A673 (cell line): ENCODE data around the gene DNTT. TPM values are rescaled to one million over a fixed set of nuclear protein-coding genes. Genes with fewer than 3 reads are reported as not detected.

Experiments used
- Bru-seq: library from RNA; stranded (reverse); fragments of 400-500 nt; gene quantifications from one replicate; lab custom pipeline; 2021; lab: Mats Ljungman, UMichigan
- BruChase-seq, 2 experiments: library from RNA; stranded (reverse); fragments of 400-500 nt; gene quantifications; one replicate each; lab custom pipeline; 2021; lab: Mats Ljungman, UMichigan
- BruUV-seq: library from RNA; stranded (reverse); fragments of 400-500 nt; replicated peaks from 2 replicates; lab custom pipeline; 2021; lab: Mats Ljungman, UMichigan
- CTCF ChIA-PET: fragments of 300-600 bp; sonication (Branson Sonifier 250); formaldehyde crosslinking; loops from one replicate; lab custom pipeline; 2022; ENCODE audit warnings: antibody characterized with exemption; lab: Charles Lee
- POLR2A ChIA-PET: fragments of 300-600 bp; sonication (Branson Sonifier 250); formaldehyde crosslinking; loops from one replicate; lab custom pipeline; 2022; ENCODE audit warnings: antibody characterized with exemption; ENCODE audit not compliant: low non-redundant PET; lab: Charles Lee
- DNase-seq: peaks from one replicate; pipeline ENCODE4 v3.0.0-alpha.2; 2015; ENCODE audit warnings: low spot score
- H3K27ac ChIP-seq: fragments of 200-600 bp; sonication (generic); 2 replicates; pipeline ENCODE4 v1.5.1; 2016; ENCODE audit warnings: mixed run types, low read depth, mild to moderate bottlenecking, mixed read lengths, antibody characterized with exemption, low read length; ENCODE audit not compliant: poor library complexity, severe bottlenecking
- H3K27me3 ChIP-seq: fragments of 200-600 bp; sonication (generic); replicated peaks from 2 replicates; pipeline ENCODE4 v1.6.1; 2017; ENCODE audit warnings: mixed run types, low read depth, mild to moderate bottlenecking, mixed read lengths, antibody characterized with exemption, low read length; ENCODE audit not compliant: insufficient read depth, poor library complexity
- H3K36me3 ChIP-seq: fragments of 200-600 bp; sonication (generic); 2 replicates; pipeline ENCODE4 v1.6.1; 2016; ENCODE audit warnings: mixed run types, mild to moderate bottlenecking, mixed read lengths, antibody characterized with exemption, low read length; ENCODE audit not compliant: insufficient read depth, poor library complexity, severe bottlenecking
- H3K4me1 ChIP-seq: fragments of 200-600 bp; sonication (generic); 2 replicates; pipeline ENCODE4 v1.6.1; 2017; ENCODE audit warnings: mixed run types, mild to moderate bottlenecking, mixed read lengths, antibody characterized with exemption, low read length; ENCODE audit not compliant: insufficient read depth, poor library complexity, severe bottlenecking
- H3K4me3 ChIP-seq: fragments of 200-600 bp; sonication (generic); 2 replicates; pipeline ENCODE4 v1.5.1; 2016; ENCODE audit warnings: low read depth, mixed run types, mild to moderate bottlenecking, mixed read lengths, low read length; ENCODE audit not compliant: poor library complexity, severe bottlenecking
- H3K9me3 ChIP-seq: fragments of 200-600 bp; sonication (generic); 2 replicates; pipeline ENCODE4 v1.6.1; 2016; ENCODE audit warnings: mixed run types, low read depth, mild to moderate bottlenecking, mixed read lengths, antibody characterized with exemption, low read length; ENCODE audit not compliant: poor library complexity, severe bottlenecking
- CTCF ChIP-seq: fragments of 300-800, 200-600 bp; sonication (generic); conservative IDR thresholded peaks from 2 replicates; pipeline ENCODE4 v1.5.1; 2017; ENCODE audit warnings: low read depth, mild to moderate bottlenecking, antibody characterized with exemption, low read length, moderate library complexity, mixed read lengths
- EZH2 ChIP-seq: fragments of 200-600 bp; sonication (generic); IDR thresholded peaks from 2 replicates; pipeline ENCODE4 v1.6.1; 2017; ENCODE audit warnings: borderline replicate concordance, low read depth, mild to moderate bottlenecking, mixed read lengths, antibody characterized with exemption, low read length; ENCODE audit not compliant: poor library complexity, severe bottlenecking
- intact Hi-C: fragments of 100-400 bp; cut with micrococcal nuclease; formaldehyde crosslinking; loops from one replicate; pipeline ENCODE4 v1.10.0; 2022; ENCODE audit not compliant: unreplicated experiment
- long read RNA-seq: library from polyadenylated mRNA; stranded (forward); transcript quantifications from one replicate; pipeline ENCODE4 v2.0.0, GENCODE V29; 2022
- total RNA-seq: library from RNA; stranded (reverse); gene quantifications from 2 replicates; pipeline ENCODE4 v1.2.3, GENCODE V29; 2021

DNTT gene
- total RNA-seq (not detected in 2 replicates), Bru-seq, nascent RNA (percentile 3 among the genes with signal in this experiment), BruChase-seq, experiment 1, labeled RNA remaining after a 2-hour chase (not detected), BruChase-seq, experiment 2, labeled RNA remaining after a 6-hour chase (percentile 3 among the genes with signal in this experiment)
- long read RNA-seq: 0 reads

DNA sequence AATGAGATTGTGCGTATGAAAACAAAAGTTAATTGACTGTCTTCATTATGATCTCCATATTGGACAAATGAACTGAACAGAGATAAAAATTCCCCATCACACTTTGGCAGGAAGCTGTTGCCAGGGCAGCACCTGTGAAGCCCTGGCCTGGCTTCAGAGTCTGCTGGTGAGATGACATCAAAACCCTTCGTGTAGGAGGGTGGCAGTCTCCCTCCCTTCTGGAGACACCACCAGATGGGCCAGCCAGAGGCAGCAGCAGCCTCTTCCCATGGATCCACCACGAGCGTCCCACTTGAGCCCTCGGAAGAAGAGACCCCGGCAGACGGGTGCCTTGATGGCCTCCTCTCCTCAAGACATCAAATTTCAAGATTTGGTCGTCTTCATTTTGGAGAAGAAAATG lies at the start of gene DNTT:
Gene DNTT, plus strand, starts transcription at position 205 of the 400 bp plus-strand sequence. Its CDS starts 64 bp downstream, at position 269.
- no peaks in the 10 kb centered on the region for H3K9me3 ChIP-seq
- no peaks in the 10 kb centered on the region for H3K4me1 ChIP-seq
- BruUV-seq: no TSS peak
- intact Hi-C loops: no loop called here
- H3K4me3 ChIP-seq: no peak within 1 kb of the TSS
- ChIA-PET POLR2A (no interaction called here), CTCF (no interaction called here)
- TF ChIP-seq EZH2 (no peak), CTCF (no peak)
- H3K36me3 ChIP-seq: no peaks in the 10 kb centered on the region
- DNase-seq: no peak
- H3K27ac ChIP-seq: no peak within 1 kb of the TSS
- peaks cover 49% of the 10 kb centered on the region for H3K27me3 ChIP-seq

DNA sequence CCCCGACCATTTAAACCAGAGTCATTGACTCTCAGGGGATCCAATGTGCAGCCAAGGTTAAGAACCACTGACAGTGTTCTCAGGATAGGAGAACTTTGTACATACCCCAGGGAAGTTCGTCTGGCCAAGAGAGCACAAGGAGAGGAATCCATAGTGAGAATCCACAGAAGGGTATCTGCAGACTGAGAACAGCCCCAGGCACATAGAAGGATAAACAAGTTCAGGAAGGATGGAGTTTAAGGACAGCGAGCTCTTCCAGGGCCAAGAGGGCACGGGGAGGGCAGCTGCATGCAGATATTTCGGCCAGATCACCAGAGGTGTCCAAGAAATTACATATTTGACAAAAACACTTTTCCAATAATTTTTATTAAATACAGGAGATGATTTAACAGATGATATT lies 49.3 kb upstream of the DNTT start:
- Histone ChIP-seq H3K4me1 (no peaks in the 10 kb centered on the region), H3K27ac (no peak overlapping the region), H3K9me3 (no peaks in the 10 kb centered on the region), H3K36me3 (no peaks in the 10 kb centered on the region), H3K4me3 (no peak overlapping the region), H3K27me3 (no peaks in the 10 kb centered on the region)
- TF ChIP-seq EZH2: no peak
- no peak for TF ChIP-seq CTCF
- DNase-seq: no peak
- no TSS peak for BruUV-seq
- ChIA-PET CTCF (no interaction called here), POLR2A (no interaction called here)
- intact Hi-C loops: no loop called here

- TF ChIP-seq CTCF: no peak
- no peak for TF ChIP-seq EZH2
- H3K4me3 ChIP-seq: no peak overlapping the region
- ChIA-PET CTCF (no interaction called here), POLR2A (no interaction called here)
- no peak overlapping the region for H3K27ac ChIP-seq
- intact Hi-C loops: no loop called here
- no peak for DNase-seq
- H3K4me1 ChIP-seq: no peaks in the 10 kb centered on the region
- BruUV-seq: no TSS peak
- no peaks in the 10 kb centered on the region for H3K36me3 ChIP-seq
- no peaks in the 10 kb centered on the region for H3K9me3 ChIP-seq
- H3K27me3 ChIP-seq: no peaks in the 10 kb centered on the region
Observed at GRCh38 chr10:96255549-96256333, 48.5 kb upstream of the DNTT start.
